HCT116 (cell line): Measurements from ENCODE around the gene NFASC.

ENCODE experiments used
- ATF3 ChIP-seq: IDR thresholded peaks from 2 replicates; pipeline ENCODE4 v1.6.1; 2012
- CBX3 ChIP-seq: IDR thresholded peaks from 2 replicates; pipeline ENCODE4 v1.6.1; 2012; ENCODE audit warnings: low read depth
- CTCF ChIP-seq, 3 experiments: fragments of 200-600 bp in 1 of 3; sonication (generic) in 1 of 3; IDR thresholded peaks in 2 of 3; conservative IDR thresholded peaks in 1 of 3; 2 replicates each; pipeline ENCODE4 v1.5.1; 2012 to 2017; ENCODE audit warnings: low read depth in 2 of 3, low read length in 2 of 3, antibody characterized with exemption in 1 of 3, borderline replicate concordance in 1 of 3, control low read depth in 1 of 3, mild to moderate bottlenecking in 1 of 3, mixed read lengths in 1 of 3, mixed run types in 1 of 3, moderate library complexity in 1 of 3; ENCODE audit not compliant: insufficient read depth in 1 of 3
- EGR1 ChIP-seq: IDR thresholded peaks from 2 replicates; pipeline ENCODE4 v1.6.1; 2012; ENCODE audit warnings: low read depth
- EZH2 ChIP-seq: fragments of 200-600 bp; sonication (generic); IDR thresholded peaks from 2 replicates; pipeline ENCODE4 v1.6.1; 2017; ENCODE audit warnings: antibody characterized with exemption, mixed run types
- EZH2phosphoT487 ChIP-seq: fragments of 200-600 bp; IDR thresholded peaks from 2 replicates; pipeline ENCODE4 v1.6.1; 2018; ENCODE audit warnings: antibody characterized with exemption, borderline replicate concordance
- FOSL1 ChIP-seq: IDR thresholded peaks from 2 replicates; pipeline ENCODE4 v1.6.1; 2012; ENCODE audit warnings: low read depth
- POLR2A ChIP-seq: IDR thresholded peaks from 2 replicates; pipeline ENCODE4 v1.7.0; 2011; ENCODE audit warnings: borderline replicate concordance; ENCODE audit not compliant: insufficient read depth, insufficient read length; ENCODE audit errors: extremely low read depth
- RAD21 ChIP-seq: IDR thresholded peaks from 2 replicates; pipeline ENCODE4 v1.6.1; 2012; ENCODE audit warnings: low read depth, mild to moderate bottlenecking
- SIN3A ChIP-seq: IDR thresholded peaks from 2 replicates; pipeline ENCODE4 v1.6.1; 2012; ENCODE audit warnings: low read depth
- SP1 ChIP-seq: IDR thresholded peaks from 2 replicates; pipeline ENCODE4 v1.6.1; 2012; ENCODE audit warnings: low read depth
- TF ChIP-seq, protein P1 (sequence below): IDR thresholded peaks from 2 replicates; pipeline ENCODE4 v1.6.1; 2012; ENCODE audit warnings: low read depth
- TF ChIP-seq, protein P2 (sequence below): IDR thresholded peaks from 2 replicates; pipeline ENCODE4 v1.6.1; 2012

GRCh38 chr1:205047764-205048231 lies 177.1 kb downstream of the NFASC start:
- no peak for TF ChIP-seq SIN3A
- TF ChIP-seq POLR2A, result no peak
- TF ChIP-seq RAD21, result no peak
- TF ChIP-seq CTCF (IDR thresholded peaks at IDR 0.05 in 2 of 3, conservative IDR thresholded peaks at IDR 0.05 in 1 of 3; ENCODE audit: borderline replicate concordance in 1 of 3, insufficient read depth in 1 of 3, low read depth in 2 of 3, low read length in 2 of 3), result no peak
- no peak for TF ChIP-seq EGR1
- TF ChIP-seq, protein P1, sequence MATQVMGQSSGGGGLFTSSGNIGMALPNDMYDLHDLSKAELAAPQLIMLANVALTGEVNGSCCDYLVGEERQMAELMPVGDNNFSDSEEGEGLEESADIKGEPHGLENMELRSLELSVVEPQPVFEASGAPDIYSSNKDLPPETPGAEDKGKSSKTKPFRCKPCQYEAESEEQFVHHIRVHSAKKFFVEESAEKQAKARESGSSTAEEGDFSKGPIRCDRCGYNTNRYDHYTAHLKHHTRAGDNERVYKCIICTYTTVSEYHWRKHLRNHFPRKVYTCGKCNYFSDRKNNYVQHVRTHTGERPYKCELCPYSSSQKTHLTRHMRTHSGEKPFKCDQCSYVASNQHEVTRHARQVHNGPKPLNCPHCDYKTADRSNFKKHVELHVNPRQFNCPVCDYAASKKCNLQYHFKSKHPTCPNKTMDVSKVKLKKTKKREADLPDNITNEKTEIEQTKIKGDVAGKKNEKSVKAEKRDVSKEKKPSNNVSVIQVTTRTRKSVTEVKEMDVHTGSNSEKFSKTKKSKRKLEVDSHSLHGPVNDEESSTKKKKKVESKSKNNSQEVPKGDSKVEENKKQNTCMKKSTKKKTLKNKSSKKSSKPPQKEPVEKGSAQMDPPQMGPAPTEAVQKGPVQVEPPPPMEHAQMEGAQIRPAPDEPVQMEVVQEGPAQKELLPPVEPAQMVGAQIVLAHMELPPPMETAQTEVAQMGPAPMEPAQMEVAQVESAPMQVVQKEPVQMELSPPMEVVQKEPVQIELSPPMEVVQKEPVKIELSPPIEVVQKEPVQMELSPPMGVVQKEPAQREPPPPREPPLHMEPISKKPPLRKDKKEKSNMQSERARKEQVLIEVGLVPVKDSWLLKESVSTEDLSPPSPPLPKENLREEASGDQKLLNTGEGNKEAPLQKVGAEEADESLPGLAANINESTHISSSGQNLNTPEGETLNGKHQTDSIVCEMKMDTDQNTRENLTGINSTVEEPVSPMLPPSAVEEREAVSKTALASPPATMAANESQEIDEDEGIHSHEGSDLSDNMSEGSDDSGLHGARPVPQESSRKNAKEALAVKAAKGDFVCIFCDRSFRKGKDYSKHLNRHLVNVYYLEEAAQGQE, result no peak
- TF ChIP-seq, protein P2, sequence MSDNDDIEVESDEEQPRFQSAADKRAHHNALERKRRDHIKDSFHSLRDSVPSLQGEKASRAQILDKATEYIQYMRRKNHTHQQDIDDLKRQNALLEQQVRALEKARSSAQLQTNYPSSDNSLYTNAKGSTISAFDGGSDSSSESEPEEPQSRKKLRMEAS, result no peak
- no peak for TF ChIP-seq SP1
- TF ChIP-seq EZH2phosphoT487, result no peak
- TF ChIP-seq FOSL1, result no peak
- TF ChIP-seq ATF3, result no peak
- TF ChIP-seq EZH2, result no peak
- TF ChIP-seq CBX3, result no peak
